NCI-H187 (cell line): ENCODE results near the gene FHL1.
"Not testable (repeated sequence)": the region's sequence is repeated elsewhere in the genome, so short reads cannot be mapped to it uniquely, and the experiment has no call there.

Experiments
- DNase-seq, 2 experiments: peaks; one replicate each; lab custom pipeline; 2025; lab: John Stamatoyannopoulos, UW

Gene FHL1

GRCh38 chrX:136147976-136148375, 643 bp downstream of the FHL1 start:
- no peak for DNase-seq

DNA sequence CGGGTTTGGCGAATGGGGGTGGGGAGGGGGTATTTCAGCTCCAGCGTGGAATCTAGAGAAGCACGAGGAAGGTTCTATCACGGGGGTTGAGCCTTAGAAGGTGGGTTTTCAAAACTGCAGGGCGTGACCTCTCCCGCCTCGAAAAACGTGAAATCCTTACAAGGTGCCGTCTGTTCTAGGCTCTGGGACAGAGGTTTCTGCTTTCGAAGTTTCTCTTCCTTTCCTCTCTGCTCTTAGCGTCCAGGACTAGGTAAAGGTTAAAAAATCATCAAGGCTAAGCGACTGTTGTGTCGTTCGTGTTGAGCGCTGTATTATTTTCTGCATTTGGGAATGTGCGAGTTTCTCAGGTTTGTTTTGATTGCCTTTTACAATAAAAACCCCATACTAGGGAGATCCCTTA, 1.1 kb downstream of the FHL1 start:
- DNase-seq: no peak

- DNase-seq: no peak
Measured at GRCh38 chrX:136154998-136155397, 7.7 kb downstream of the FHL1 start.

DNA sequence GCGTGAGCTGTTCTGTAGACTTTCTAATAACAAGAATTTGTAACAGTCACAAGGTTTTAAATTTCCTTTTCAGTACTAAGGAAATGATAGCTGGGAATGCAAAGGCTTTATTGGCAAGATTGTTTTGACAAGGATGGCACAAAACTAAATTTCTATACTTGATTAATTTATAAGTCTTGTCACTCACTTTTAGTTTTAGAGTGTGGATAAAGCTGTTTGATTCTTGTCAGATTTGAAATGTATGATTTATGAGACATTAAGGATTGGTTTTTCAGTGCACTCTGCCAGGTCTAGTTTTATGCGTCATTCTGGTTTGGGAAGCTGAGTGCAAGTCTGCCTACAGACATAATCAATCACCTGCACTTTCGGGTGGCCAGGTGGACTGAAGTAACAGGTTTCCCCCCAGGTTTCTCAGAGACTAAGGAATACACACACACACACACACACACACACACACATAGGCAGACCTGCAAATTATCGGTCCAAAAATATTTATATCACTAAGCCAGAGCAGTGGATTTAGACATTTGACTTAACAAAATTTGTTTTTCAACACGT, 9.3 kb downstream of the FHL1 start:
- no peak for DNase-seq

DNA sequence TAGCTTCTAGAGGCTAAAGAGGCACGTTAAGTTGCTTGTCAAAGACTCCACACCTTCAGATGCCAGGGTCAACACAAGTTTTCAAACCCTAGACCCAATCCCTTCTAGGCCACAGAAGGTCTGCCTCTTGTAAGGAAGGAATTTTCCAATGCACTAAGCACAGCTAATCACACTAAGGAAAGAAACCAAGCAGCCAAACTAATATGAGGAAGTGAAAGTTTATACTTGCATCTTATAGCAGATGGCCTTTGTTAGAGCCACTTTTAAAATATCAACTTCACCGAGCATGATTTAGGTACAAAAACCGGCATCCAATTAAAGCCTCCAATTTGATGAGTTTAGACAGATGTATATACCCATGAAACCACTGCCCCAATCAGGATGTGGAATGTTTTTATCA, 9.9 kb downstream of the FHL1 start:
- no peak for DNase-seq

DNA sequence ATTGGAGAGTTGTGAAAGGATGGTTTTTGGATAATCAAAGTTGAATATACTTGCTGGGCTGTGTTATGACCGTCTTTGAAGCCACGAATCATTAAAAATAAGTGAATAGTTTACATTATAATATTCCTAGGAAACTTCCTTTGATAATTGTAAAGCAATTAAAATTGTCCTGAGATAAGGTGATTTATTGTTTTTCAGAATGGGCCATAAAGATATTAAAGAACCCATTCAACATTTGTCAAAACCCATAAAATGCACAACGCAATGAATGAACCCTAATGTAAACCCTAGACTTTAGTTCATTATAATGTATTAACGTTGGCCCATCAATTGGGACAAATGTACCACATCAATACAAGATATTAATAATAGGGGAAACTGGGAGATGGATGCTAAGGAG, 11.4 kb downstream of the FHL1 start:
- no peak for DNase-seq

- no peak for DNase-seq
Measured at GRCh38 chrX:136159611-136160025, 12.3 kb downstream of the FHL1 start.

DNA sequence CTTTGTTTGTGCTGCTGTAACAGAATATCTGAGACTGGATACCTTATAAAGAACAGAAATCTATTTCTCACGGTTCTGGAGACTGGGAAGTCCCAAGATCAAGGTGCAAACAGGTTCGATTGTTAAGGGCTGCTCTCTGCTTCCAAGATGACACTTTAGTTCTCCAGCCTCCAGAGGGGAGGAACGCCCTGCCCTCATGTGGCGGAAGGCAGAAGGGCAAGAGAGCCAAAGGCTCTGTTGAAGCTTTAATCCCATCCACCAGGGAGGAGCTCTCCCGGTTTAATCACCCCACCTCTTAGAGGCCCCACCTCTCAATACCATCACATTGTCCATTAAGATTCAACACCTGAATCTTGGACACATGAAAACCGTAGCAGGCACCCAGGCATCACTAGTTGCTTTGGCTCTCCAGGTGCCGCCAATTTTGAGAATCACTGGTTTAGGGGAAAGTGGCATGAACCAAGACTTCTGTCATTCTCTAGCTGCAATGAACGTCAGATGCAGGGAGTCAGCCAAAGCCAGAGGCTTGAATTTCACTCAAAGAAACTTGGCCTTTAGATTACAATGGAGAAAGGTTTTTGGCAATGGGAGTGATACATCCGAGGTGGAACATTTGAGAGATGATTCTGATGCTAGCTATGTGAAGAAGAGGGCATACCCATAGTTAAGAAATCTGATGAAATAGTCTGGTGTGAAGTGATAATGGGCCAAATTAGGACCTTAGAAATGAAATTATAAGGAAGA, 15.7 kb downstream of the FHL1 start:
- no peak for DNase-seq

- DNase-seq: no peak
Measured at GRCh38 chrX:136163689-136164088, 16.4 kb downstream of the FHL1 start.

DNA sequence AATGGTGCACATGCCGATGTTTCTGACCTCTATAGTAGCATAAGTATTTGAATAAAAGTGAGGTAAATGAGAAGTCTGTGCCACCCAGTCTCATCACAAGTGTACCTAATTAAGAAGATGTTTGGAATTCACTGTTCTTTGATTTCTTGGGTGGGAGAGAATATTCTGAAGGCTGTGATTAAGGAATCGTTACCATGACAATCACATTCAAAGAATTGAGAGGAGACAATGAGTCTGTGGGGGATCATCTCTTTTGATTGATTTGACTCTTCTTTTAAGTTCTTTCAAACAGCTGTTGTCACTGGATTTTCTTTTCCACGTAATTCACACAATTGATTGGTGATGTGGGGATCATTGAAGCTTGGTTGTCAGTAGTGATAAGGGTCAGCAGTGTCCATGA, 18.1 kb downstream of the FHL1 start:
- DNase-seq: no peak

DNA sequence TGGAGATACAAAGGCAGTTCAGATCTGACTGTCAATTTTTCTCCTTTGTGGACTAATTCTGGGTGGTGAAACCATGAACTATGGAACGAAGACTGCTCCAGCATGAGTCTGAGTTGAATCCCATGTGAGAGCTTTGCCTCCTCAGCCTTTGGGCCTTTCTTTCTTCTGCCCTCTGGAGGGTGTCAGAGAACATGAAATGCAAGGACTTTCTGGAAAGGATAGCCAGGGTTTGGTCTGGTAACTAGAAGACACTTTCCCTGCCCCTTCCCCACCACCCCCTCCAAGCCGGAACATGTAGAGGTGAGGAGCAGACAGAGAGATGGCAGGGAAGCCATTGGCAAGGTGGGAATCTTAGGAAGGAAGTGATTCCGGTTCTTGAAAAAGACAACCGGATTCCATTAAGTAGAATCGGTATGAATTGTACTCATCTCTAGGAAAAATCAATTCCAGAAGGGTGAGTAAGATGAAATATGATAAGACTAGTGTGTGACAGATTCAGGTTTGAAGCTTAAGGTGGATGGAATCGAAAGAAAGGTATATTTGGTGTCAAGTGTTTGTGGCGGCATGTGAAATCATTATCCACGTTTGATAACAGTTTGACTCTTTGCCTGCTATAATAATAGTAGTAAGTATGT, 19.0 kb downstream of the FHL1 start:
- no peak for DNase-seq

- not testable (repeated sequence) for DNase-seq
Measured at GRCh38 chrX:136167989-136168388, 20.7 kb downstream of the FHL1 start.

DNA sequence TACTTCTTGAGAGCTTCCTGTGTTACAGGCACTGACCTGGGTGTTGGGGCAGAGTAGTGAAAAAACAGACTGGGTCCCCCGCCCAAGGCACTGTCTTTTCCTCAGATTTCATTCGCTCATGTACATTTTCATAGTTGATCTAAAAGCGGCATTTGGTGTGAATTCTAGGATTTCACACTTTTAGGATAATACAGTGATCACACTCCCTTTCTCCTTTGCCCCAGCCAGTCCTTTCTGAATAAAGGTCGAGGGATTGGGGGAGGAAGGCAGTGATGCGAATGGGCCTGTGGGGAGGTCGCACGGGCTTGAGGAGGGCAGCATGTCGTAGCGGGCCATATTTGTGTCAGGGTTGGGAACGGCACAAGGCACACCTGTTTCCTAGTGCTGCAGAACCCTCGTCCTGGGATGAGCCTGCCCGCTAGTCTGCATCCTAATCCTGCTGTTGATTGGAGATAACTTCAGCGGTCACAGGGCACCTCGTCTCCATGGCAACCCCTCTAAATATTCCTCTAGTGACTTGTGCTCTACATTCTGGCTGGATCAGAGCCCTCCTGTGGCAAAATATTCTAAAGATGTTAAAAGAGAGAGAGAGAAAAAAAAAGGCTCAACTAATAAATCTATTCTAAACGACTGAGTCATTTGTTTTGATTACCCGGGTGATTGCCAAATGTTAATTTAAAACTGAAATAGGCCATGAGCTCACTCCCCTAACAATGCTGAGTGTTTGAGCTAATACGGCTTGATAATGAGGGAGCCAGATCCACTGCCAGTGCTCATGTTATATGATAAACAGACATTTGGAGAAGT, 21.8 kb downstream of the FHL1 start:
- DNase-seq: no peak

DNA sequence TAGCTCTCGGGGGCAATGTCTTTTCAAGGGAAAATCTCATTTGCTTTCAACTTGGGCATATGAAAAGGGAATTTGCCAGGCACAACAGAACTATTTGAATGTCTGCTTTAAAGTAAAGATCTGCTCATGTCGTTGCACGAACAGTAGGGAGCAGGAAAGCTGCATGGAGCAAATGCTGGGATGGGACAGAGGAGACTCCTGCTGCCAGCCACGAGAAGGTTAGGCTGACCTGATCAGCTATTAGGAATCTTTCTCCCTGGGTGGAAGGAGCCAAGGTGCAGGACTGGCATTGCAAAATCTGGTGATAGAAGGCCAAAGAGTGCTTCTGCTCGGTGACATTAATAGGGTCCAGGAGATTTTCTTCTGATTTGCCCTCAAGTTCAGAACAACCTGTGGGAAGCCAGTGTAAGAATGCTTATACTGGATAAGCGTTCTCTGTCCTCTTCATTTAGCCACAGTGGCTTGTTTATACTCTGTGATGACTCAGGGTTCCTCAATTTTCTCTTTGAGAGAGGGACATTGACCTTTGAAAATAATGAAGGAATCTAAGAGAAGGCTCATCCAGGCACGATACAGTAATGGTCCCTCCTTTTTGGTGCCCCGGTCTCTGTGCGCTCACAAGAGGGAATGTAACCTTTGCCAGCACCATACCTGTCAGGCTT, 22.9 kb downstream of the FHL1 start:
- DNase-seq: no peak

- DNase-seq: no peak
Measured at GRCh38 chrX:136171420-136171819, 24.1 kb downstream of the FHL1 start.

DNA sequence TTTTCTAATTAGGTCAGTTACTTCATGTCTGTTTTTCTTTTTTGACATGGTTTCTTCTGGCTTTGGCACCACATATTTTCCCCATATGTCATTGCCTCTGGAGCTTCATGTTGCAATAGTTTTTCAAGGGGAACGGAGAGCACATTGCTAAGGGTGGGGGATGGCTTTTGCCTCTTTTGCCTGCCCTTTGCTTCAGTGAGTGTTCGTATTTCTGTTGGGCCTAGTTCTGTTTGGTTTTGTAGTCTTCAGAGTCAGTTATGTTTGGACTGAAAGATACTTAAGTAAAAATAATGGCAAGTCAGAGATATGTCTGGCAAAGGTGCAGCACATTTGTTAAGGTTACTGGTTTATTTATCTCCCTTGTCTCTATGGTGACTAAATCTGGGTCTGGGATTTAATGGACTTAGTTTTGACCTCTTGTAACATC, 29.1 kb downstream of the FHL1 start:
- no peak for DNase-seq

DNA sequence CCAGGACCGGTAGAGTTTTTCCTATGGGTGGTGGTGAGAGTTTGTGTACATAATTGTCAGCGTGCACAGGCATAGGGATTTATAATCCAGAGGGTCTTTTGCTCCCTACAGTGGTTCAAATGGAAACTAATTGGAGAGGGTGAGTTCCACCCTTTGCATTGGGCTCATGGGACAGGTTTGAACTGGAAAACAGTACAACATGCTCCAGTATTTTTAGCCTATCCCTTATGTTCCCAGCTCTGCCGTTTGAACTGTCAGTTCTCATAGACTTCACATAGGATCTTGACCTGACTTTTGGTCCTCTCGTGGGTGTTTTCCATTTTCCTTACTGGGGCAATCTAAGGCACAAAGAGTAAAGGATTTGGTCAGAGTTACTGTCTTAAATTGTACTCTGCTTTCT, 31.8 kb downstream of the FHL1 start:
- no peak for DNase-seq

GRCh38 chrX:136182414-136182813, 35.1 kb downstream of the FHL1 start:
- no peak for DNase-seq

- DNase-seq: no peak
Measured at GRCh38 chrX:136183172-136183571, 35.8 kb downstream of the FHL1 start.

DNA sequence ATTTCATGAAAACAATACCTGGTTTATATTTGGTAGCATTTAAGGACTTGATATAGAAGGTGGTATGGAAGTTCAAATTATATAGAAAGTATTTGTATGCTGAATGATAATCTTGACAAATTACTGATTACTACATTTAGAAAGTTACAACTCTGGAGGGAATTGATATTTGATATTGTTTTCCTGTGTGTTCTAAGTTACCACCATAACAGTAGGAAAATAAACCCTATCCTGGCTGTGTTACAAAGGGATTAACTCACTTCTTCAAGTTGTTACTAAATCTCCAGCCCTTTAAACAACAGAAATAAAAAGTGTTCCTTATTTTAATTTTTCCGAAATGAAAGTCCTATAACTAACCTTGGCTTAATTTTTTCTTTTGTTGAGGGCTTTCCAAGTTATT, 36.6 kb downstream of the FHL1 start:
- no peak for DNase-seq

DNA sequence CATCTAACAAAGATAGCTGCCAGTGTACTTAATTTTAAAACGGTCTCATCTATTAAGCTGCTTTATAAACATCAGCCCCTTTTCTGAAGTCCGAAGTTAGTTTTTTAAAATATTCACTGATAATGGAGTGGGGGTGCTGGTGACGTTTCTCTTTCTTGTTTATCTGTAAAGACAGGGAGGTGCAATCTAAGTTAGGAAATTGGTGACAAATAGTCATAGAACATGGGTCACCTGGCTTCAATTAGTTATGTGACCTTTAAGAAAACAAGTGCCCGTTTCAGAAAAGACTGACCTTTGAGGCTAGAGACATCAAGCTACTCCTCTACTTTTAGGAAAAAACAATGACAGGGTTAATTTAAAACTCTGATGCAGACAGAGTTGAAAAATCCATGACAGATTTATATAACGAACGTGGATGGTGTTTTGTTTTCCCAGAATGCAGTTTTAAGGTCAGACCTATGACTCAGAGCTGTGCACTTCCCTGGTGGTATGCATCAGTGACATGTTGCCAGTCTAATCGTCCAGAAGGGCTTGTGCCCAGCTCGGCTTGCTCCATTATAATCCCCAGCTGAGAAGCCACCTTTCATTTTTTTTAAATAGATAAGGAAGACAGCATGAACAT, 38.2 kb downstream of the FHL1 start:
- no peak for DNase-seq

GRCh38 chrX:136186023-136186413, 38.7 kb downstream of the FHL1 start:
- DNase-seq: no peak
